T47D (cell line): ENCODE results near the gene TBC1D12.

ENCODE experiments used
- DNase-seq, 2 experiments: peaks; one replicate each; pipeline versions ENCODE4 v3.0.0 to v3.0.0-alpha.2; 2011 to 2012; ENCODE audit warnings: low read depth in 1 of 2, low spot score in 1 of 2
- JUND ChIP-seq: IDR thresholded peaks from 2 replicates; pipeline ENCODE4 v1.6.1; 2012; ENCODE audit warnings: low read depth
- in situ Hi-C: cut with HindIII; loops from 2 replicates; pipeline ENCODE4 v1.10.0; 2016; ENCODE audit warnings: low sequenced_read_pairs, low pct_unique_long_range_greater_than_20kb

Gene TBC1D12

GRCh38 chr10:94397549-94398370 is 4.6 kb upstream of the TBC1D12 start:
- in situ Hi-C loops, result no loop called here
- DNase-seq, result no peak
- no peak for TF ChIP-seq JUND

GRCh38 chr10:94398762-94399161 is 3.6 kb upstream of the TBC1D12 start:
- no peak for TF ChIP-seq JUND
- in situ Hi-C loops, result no loop called here
- DNase-seq, result no peak

- DNase-seq, result peak in 1 of 2 experiments; percentile 59
- in situ Hi-C loops, result no loop called here
- no peak for TF ChIP-seq JUND
These were observed 570 bp downstream of the TBC1D12 start for GRCh38 chr10:94402843-94403379.

DNA sequence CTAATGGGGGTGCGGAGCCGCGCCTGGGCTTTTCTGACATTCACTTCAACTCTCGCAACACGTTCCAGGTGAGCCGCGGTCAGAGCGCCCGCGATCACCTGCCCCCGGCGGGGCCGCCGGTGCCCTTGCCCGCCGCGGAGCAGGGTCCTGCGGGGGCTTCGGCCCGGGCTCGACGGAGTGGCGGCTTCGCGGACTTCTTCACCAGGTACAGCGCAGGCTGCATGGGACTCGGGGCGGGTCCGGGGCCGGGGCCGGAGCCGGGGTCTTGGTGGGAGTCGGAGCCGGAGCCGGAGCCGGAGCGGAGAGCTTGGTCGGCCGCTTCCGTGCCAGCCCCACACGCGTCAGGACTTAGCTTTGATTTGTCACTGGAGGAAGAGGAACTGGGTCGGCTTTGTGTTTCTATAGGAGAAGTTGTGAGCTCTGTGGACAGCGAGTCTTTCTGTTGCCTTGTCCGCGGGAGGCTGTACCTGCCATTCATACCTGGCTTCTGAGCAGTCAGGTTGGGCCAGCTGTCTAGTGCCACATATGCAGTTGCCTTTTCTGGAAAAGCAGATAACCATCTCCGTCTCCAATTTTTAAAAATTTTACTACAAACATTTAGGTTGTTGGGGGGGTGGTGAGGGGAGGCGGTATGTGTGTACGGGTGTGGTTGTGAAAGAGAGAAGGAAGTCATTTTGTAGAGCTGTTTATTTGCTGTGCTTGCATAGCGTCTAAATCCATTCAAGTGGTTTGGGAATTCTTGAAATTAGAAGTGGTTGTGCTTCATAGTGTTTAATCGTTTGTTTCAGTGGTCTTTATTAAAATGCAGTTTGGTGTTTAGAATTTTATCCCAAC is 1.3 kb downstream of the TBC1D12 start:
- in situ Hi-C loops, result no loop called here
- peak; percentile 82 to 96 for DNase-seq
- TF ChIP-seq JUND, result no peak; the same call in 1 of the 2 replicates

- in situ Hi-C loops, result no loop called here
- DNase-seq, result no peak
- no peak for TF ChIP-seq JUND
These were observed 3.1 kb downstream of the TBC1D12 start for GRCh38 chr10:94405406-94405805.

GRCh38 chr10:94407668-94408067 is 5.3 kb downstream of the TBC1D12 start:
- no peak for DNase-seq
- no peak for TF ChIP-seq JUND
- in situ Hi-C loops, result no loop called here

DNA sequence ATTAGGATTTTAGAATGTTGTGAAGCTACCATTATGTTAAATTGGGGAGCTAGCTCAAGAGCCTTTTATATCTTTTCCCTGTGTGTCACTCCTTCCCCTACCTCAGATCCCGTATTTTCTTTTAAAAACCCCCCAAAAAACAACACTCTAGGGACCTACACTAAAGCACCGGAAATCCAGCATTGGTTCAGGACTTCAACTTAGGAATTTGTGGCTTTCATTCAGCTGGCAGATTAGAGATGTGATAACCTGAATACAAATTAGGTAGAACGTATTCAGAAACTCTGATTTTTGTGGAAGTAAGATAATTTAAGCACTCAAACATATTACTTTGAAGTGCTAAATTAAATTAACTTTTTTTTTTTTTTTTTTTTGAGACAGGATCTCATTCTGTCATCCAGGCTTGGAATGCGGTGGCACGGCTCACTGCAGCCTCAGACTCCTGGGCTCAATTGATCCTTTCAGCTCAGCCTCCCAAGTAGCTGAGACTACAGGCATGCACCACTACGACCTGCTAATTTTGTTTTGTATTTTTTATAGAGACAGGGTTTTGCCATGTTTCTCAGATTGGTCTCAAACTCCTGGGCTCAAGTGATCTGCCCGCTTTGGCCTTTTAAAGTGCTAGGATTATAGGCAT is 6.8 kb downstream of the TBC1D12 start:
- DNase-seq, result no peak
- TF ChIP-seq JUND, result no peak
- in situ Hi-C loops, result no loop called here

DNA sequence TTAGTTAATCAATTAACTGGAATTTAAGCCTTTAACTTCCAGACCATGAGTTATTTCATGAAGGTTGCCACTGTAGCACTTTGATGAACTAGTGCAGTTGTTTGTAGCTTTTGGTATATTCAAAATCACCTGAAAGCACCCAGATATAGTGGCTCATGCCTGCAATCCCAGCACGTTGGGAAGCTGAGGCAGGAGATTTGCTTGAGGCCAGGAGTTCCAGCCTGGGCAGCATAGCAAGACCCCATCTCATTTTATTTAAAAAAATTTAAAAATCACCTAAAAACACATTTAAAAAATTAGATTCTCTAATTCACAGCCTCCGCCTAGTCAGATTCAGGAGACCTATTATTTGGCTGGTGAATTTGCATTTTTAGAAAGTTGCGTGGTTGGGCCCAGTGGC is 9.0 kb downstream of the TBC1D12 start:
- no peak for TF ChIP-seq JUND
- no peak for DNase-seq
- in situ Hi-C loops, result no loop called here

GRCh38 chr10:94412449-94412848 is 10.1 kb downstream of the TBC1D12 start:
- DNase-seq, result no peak
- in situ Hi-C loops, result no loop called here

GRCh38 chr10:94413361-94413760 is 11.0 kb downstream of the TBC1D12 start:
- in situ Hi-C loops, result no loop called here
- no peak for TF ChIP-seq JUND
- no peak for DNase-seq

More at GRCh38 chr10:94412449-94412848, 10.1 kb downstream of the TBC1D12 start:
- TF ChIP-seq JUND, result no peak

- no peak for TF ChIP-seq JUND
- DNase-seq, result no peak
- in situ Hi-C loops, result no loop called here
These were observed 14.6 kb downstream of the TBC1D12 start for GRCh38 chr10:94416896-94417295.

- TF ChIP-seq JUND, result no peak
- no peak for DNase-seq
- in situ Hi-C loops, result no loop called here
These were observed 15.0 kb downstream of the TBC1D12 start for GRCh38 chr10:94417321-94417720.
